ENCODE results near the gene CHCHD6. TPM values are rescaled to one million over a fixed set of nuclear protein-coding genes. Genes with fewer than 3 reads are reported as not detected.

The CHCHD6 gene
- total RNA-seq, 1 donor from 2014 or later: 30.2 TPM

- H3K27ac Mint-ChIP-seq: no peak overlapping the region
These were observed 30.2 kb downstream of the CHCHD6 start for GRCh38 chr3:126734106-126734723.

GRCh38 chr3:126737527-126737926 is 33.5 kb downstream of the CHCHD6 start:
- no peaks in the 10 kb centered on the region for H3K27me3 Mint-ChIP-seq
- no peak for DNase-seq (ENCODE audit: low spot score, unreplicated experiment)
- peaks cover 32% of the 10 kb centered on the region for H3K36me3 Mint-ChIP-seq (ENCODE audit: insufficient read depth)

More at GRCh38 chr3:126734106-126734723, 30.2 kb downstream of the CHCHD6 start:
- peaks cover 28% of the 10 kb centered on the region for H3K36me3 Mint-ChIP-seq (ENCODE audit: insufficient read depth)
- no peak overlapping the region for H3K4me3 Mint-ChIP-seq (ENCODE audit: low read depth)
- H3K9me3 Mint-ChIP-seq (ENCODE audit: low read depth): peaks cover 10% of the 10 kb centered on the region
- H3K27me3 Mint-ChIP-seq: no peaks in the 10 kb centered on the region
- H3K4me1 Mint-ChIP-seq (ENCODE audit: low read depth): peaks cover 1% of the 10 kb centered on the region
- DNase-seq (ENCODE audit: low spot score, unreplicated experiment): no peak
- TF ChIP-seq CTCF (IDR thresholded peaks at IDR 0.05; ENCODE audit: unreplicated experiment): no peak

GRCh38 chr3:126742057-126742456 is 38.0 kb downstream of the CHCHD6 start:
- no peak for TF ChIP-seq CTCF (IDR thresholded peaks at IDR 0.05; ENCODE audit: unreplicated experiment)
- peaks cover 22% of the 10 kb centered on the region for H3K36me3 Mint-ChIP-seq (ENCODE audit: insufficient read depth)
- H3K27ac Mint-ChIP-seq: no peak overlapping the region

More at GRCh38 chr3:126737527-126737926, 33.5 kb downstream of the CHCHD6 start:
- H3K9me3 Mint-ChIP-seq (ENCODE audit: low read depth): peaks cover 15% of the 10 kb centered on the region
- no peak for TF ChIP-seq CTCF (IDR thresholded peaks at IDR 0.05; ENCODE audit: unreplicated experiment)
- no peak overlapping the region for H3K27ac Mint-ChIP-seq
- H3K4me1 Mint-ChIP-seq (ENCODE audit: low read depth): peaks cover 1% of the 10 kb centered on the region
- H3K4me3 Mint-ChIP-seq (ENCODE audit: low read depth): no peak overlapping the region

GRCh38 chr3:126743350-126743749 is 39.3 kb downstream of the CHCHD6 start:
- no peaks in the 10 kb centered on the region for H3K27me3 Mint-ChIP-seq
- H3K4me1 Mint-ChIP-seq (ENCODE audit: low read depth): peaks cover 17% of the 10 kb centered on the region
- H3K27ac Mint-ChIP-seq: no peak overlapping the region
- TF ChIP-seq CTCF (IDR thresholded peaks at IDR 0.05; ENCODE audit: unreplicated experiment): no peak
- H3K36me3 Mint-ChIP-seq (ENCODE audit: insufficient read depth): peaks cover 13% of the 10 kb centered on the region
- no peak overlapping the region for H3K4me3 Mint-ChIP-seq (ENCODE audit: low read depth)
- peaks cover 11% of the 10 kb centered on the region for H3K9me3 Mint-ChIP-seq (ENCODE audit: low read depth)
- DNase-seq (ENCODE audit: low spot score, unreplicated experiment): no peak

More at GRCh38 chr3:126742057-126742456, 38.0 kb downstream of the CHCHD6 start:
- H3K4me1 Mint-ChIP-seq (ENCODE audit: low read depth): peaks cover 10% of the 10 kb centered on the region
- H3K9me3 Mint-ChIP-seq (ENCODE audit: low read depth): peaks cover 15% of the 10 kb centered on the region
- no peaks in the 10 kb centered on the region for H3K27me3 Mint-ChIP-seq
- H3K4me3 Mint-ChIP-seq (ENCODE audit: low read depth): no peak overlapping the region
- no peak for DNase-seq (ENCODE audit: low spot score, unreplicated experiment)

- DNase-seq (ENCODE audit: low spot score, unreplicated experiment): no peak
- Mint-ChIP-seq H3K4me3 (ENCODE audit: low read depth) (no peak overlapping the region), H3K27me3 (no peaks in the 10 kb centered on the region), H3K4me1 (ENCODE audit: low read depth) (peaks cover 20% of the 10 kb centered on the region), H3K9me3 (ENCODE audit: low read depth) (peaks cover 10% of the 10 kb centered on the region), H3K27ac (no peak overlapping the region), H3K36me3 (ENCODE audit: insufficient read depth) (peaks cover 9% of the 10 kb centered on the region)
- TF ChIP-seq CTCF (IDR thresholded peaks at IDR 0.05; ENCODE audit: unreplicated experiment): no peak
These were observed 39.7 kb downstream of the CHCHD6 start for GRCh38 chr3:126743781-126744180.
